ENCODE data around the gene ERI3. TPM values are rescaled to one million over a fixed set of nuclear protein-coding genes. Genes with fewer than 3 reads are reported as not detected.

ERI3 gene
- total and polyA plus RNA-seq, 9 of the 15 experiments (the other 6 are each of a cell fraction or from before 2014, with no cell fraction given), result 47.8 to 93.4 (median 67.2) TPM

GRCh38 chr1:44305962-44306422 is 49.1 kb downstream of the ERI3 start (continued):
- TF ChIP-seq PBX2 (CRISPR knock-in tag; IDR thresholded peaks at IDR 0.05; ENCODE audit: low read depth), result no peak
- TF ChIP-seq PBX2 (tag; conservative IDR thresholded peaks at IDR 0.05; ENCODE audit: low read depth), result no peak
- no peak for TF ChIP-seq MCM5 (IDR thresholded peaks at IDR 0.05; ENCODE audit: low read depth)
- TF ChIP-seq POLR2H (tag; IDR thresholded peaks at IDR 0.05; ENCODE audit: low read depth), result no peak

- H3K9me1 ChIP-seq (ENCODE audit: control insufficient read depth, insufficient read depth, low read length), result no peaks in the 10 kb centered on the region
- FAIRE-seq, result no peak
- no TSS peak for BruUV-seq (replicated peaks)
- TF ChIP-seq SIN3B (IDR thresholded peaks at IDR 0.05; ENCODE audit: low read depth) (no peak), GTF2F1 (IDR thresholded peaks at IDR 0.05; ENCODE audit: low read depth, low read length) (no peak), ZNF24 (IDR thresholded peaks at IDR 0.05) (no peak), E2F1 (CRISPR knock-in tag; IDR thresholded peaks at IDR 0.05) (no peak), NR2C1 (IDR thresholded peaks at IDR 0.05) (no peak), NR2C1 (tag; IDR thresholded peaks at IDR 0.05) (no peak), ARHGAP35 (IDR thresholded peaks at IDR 0.05; ENCODE audit: partially characterized antibody) (no peak), CCNT2 (IDR thresholded peaks at IDR 0.05; ENCODE audit: borderline replicate concordance, extremely low read depth, insufficient read length, low read depth, low read length) (no peak), KLF10 (CRISPR knock-in tag; IDR thresholded peaks at IDR 0.05) (no peak), U2AF1 (optimal IDR thresholded peaks at IDR 0.05; ENCODE audit: low read depth, low read length) (no peak), CREBBP (IDR thresholded peaks at IDR 0.05; ENCODE audit: low read depth, low read length) (no peak), MIER1 (IDR thresholded peaks at IDR 0.05; ENCODE audit: low read depth) (no peak), TFE3 (CRISPR knock-in tag; IDR thresholded peaks at IDR 0.05) (no peak)
- intact Hi-C loops (cut with micrococcal nuclease), result no loop called here
- H3K27ac ChIP-seq (ENCODE audit: extremely low read depth, low read depth, low read length), result no peak overlapping the region
- ChIA-PET POLR2A (interaction anchor here (0.6 to 0.7 kb wide), 2 partner anchors 35 to 53 kb away, joined by 3 read pairs; no protein-coding TSS in a partner anchor), CTCF (ENCODE audit: low intra/inter-chr PET ratio) (no interaction called here)
- H2AFZ ChIP-seq (ENCODE audit: low read depth, low read length), result no peak overlapping the region
- WGBS (ENCODE audit: insufficient coverage, low coverage, missing lambda C conversion rate), result 96% methylated on average over 1 of the region's 1 CpG
- no peaks in the 10 kb centered on the region for H4K20me1 ChIP-seq (replicated peaks; ENCODE audit: control insufficient read depth, insufficient read depth, low read length)
- no peaks in the 10 kb centered on the region for H3K79me2 ChIP-seq (ENCODE audit: control insufficient read depth, insufficient read depth, low read length)
- no peaks in the 10 kb centered on the region for H3K9me3 ChIP-seq (replicated peaks; ENCODE audit: control insufficient read depth, insufficient read depth, low read depth, low read length)
- no peak overlapping the region for H3K9ac ChIP-seq (ENCODE audit: insufficient read depth in 1 of 2, low read depth in 2 of 2, low read length in 2 of 2)
- H3K4me3 ChIP-seq, result no peak overlapping the region
- H3K36me3 ChIP-seq (ENCODE audit: control insufficient read depth, insufficient read depth, low read length), result peaks cover 72% of the 10 kb centered on the region
- DNase-seq (ENCODE audit: extremely low read depth in 1 of 4, low spot score in 3 of 4), result no peak
- no peak overlapping the region for H3K4me2 ChIP-seq (ENCODE audit: insufficient read depth, low read length)
- peaks cover 4 to 12% of the 10 kb centered on the region in 2 experiments; a peak in 3 of 5 replicates for H3K4me1 ChIP-seq (replicated peaks in 1 of 2; ENCODE audit: control insufficient read depth in 2 of 2, insufficient read depth in 2 of 2, low read length in 2 of 2)
- H3K27me3 ChIP-seq (ENCODE audit: control insufficient read depth in 2 of 2, insufficient read depth in 2 of 2, low read length in 2 of 2), result no peaks in the 10 kb centered on the region
- ATAC-seq, result no peak
- in situ Hi-C loops (cut with MboI), result no loop called here
Observed at GRCh38 chr1:44303532-44303931, 51.5 kb downstream of the ERI3 start.
